H1 (cell line): ENCODE results near the gene CCDC12. TPM values are rescaled to one million over a fixed set of nuclear protein-coding genes. Genes with fewer than 3 reads are reported as not detected.

Experiments
- CTCF ChIA-PET: fragments of 300-600 bp; sonication (Branson Sonifier 250); formaldehyde crosslinking; loops from one replicate; lab custom pipeline; 2021; ENCODE audit not compliant: partially characterized antibody; lab: Charles Lee
- POLR2A ChIA-PET: fragments of 300-600 bp; sonication (Branson Sonifier 250); formaldehyde crosslinking; loops from one replicate; lab custom pipeline; 2021; ENCODE audit warnings: inconsistent platforms; ENCODE audit not compliant: partially characterized antibody; lab: Charles Lee
- DNase-seq, 2 experiments: peaks; one replicate each; pipeline versions ENCODE4 v3.0.0 to v3.0.0-alpha.2; 2010 to 2022; ENCODE audit warnings: low spot score in 2 of 2, low read depth in 1 of 2, mixed read lengths in 1 of 2
- FAIRE-seq: peaks from 2 replicates; lab custom pipeline; 2011; peaks lifted over from hg19 to GRCh38; lab: Jason Lieb, UNC
- H2AFZ ChIP-seq: 2 replicates; pipeline ENCODE4 v1.8.1; 2012; ENCODE audit warnings: low read length, inconsistent platforms
- H2AK5ac ChIP-seq: 2 replicates; pipeline ENCODE4 v1.6.1; 2013; ENCODE audit warnings: low read depth, low read length
- H2BK120ac ChIP-seq: replicated peaks from 2 replicates; pipeline ENCODE3; 2013; ENCODE audit warnings: low read depth, low read length, inconsistent platforms
- H2BK12ac ChIP-seq: 2 replicates; pipeline ENCODE4 v1.6.1; 2013; ENCODE audit warnings: low read depth, low read length
- H2BK15ac ChIP-seq: 2 replicates; pipeline ENCODE4 v1.6.1; 2013; ENCODE audit warnings: low read length
- H2BK20ac ChIP-seq: 2 replicates; pipeline ENCODE4 v1.6.1; 2013; ENCODE audit warnings: low read length
- H2BK5ac ChIP-seq: 2 replicates; pipeline ENCODE4 v1.6.1; 2013; ENCODE audit warnings: low read depth, low read length
- H3K14ac ChIP-seq: 2 replicates; pipeline ENCODE4 v1.6.1; 2013; ENCODE audit warnings: inconsistent platforms; ENCODE audit not compliant: insufficient read length
- H3K18ac ChIP-seq: 2 replicates; pipeline ENCODE4 v1.6.1; 2013; ENCODE audit warnings: low read length; ENCODE audit errors: extremely low read depth
- H3K23ac ChIP-seq: 2 replicates; pipeline ENCODE4 v1.6.1; 2013; ENCODE audit warnings: inconsistent platforms; ENCODE audit not compliant: insufficient read length
- H3K23me2 ChIP-seq: 2 replicates; pipeline ENCODE4 v1.6.1; 2013; ENCODE audit warnings: low read depth, low read length
- H3K27ac ChIP-seq: 2 replicates; pipeline ENCODE4 v1.6.1; 2011; ENCODE audit warnings: low read depth, low read length, inconsistent platforms
- H3K27me3 ChIP-seq, 4 experiments: replicated peaks in 1 of 4; 1 replicate in 1 of 4; 2 replicates in 3 of 4; pipeline versions ENCODE4 v1.6.1 to v1.8.1; 2011 to 2013; ENCODE audit warnings: low read length in 3 of 4, mild to moderate bottlenecking in 3 of 4, inconsistent platforms in 2 of 4, mixed read lengths in 2 of 4, moderate library complexity in 1 of 4; ENCODE audit not compliant: control insufficient read depth in 3 of 4, insufficient read depth in 3 of 4; ENCODE audit errors: extremely low read depth in 1 of 4
- H3K36me3 ChIP-seq, 4 experiments: 2 replicates each; pipeline versions ENCODE4 v1.6.1 to v1.8.1; 2011 to 2013; ENCODE audit warnings: mild to moderate bottlenecking in 4 of 4, low read length in 3 of 4, moderate library complexity in 2 of 4, control low read depth in 1 of 4, inconsistent platforms in 1 of 4; ENCODE audit not compliant: insufficient read depth in 4 of 4, control insufficient read depth in 2 of 4
- H3K4ac ChIP-seq: replicated peaks from 2 replicates; pipeline ENCODE3; 2013; ENCODE audit warnings: low read length, low read depth, mixed read lengths, inconsistent platforms; ENCODE audit not compliant: insufficient read length
- H3K4me1 ChIP-seq, 4 experiments: replicated peaks in 1 of 4; 1 replicate in 1 of 4; 2 replicates in 3 of 4; pipeline versions ENCODE4 v1.6.1 to v1.8.1; 2011 to 2013; ENCODE audit warnings: low read length in 3 of 4, inconsistent platforms in 2 of 4, mixed read lengths in 1 of 4; ENCODE audit not compliant: insufficient read depth in 4 of 4, control insufficient read depth in 3 of 4
- H3K4me2 ChIP-seq, 2 experiments: 2 replicates each; pipeline versions ENCODE4 v1.6.1 to v1.8.1; 2011 to 2013; ENCODE audit warnings: low read depth in 2 of 2, low read length in 2 of 2, control low read depth in 1 of 2, inconsistent platforms in 1 of 2, mild to moderate bottlenecking in 1 of 2; ENCODE audit not compliant: insufficient read depth in 1 of 2
- H3K4me3 ChIP-seq, 4 experiments: fragments of 200-600, 300-600 bp in 1 of 4; sonication (generic), shearing (Covaris generic), sonication (Bioruptor Twin) in 1 of 4; 2 replicates each; pipeline versions ENCODE4 v1.5.1 to v1.8.1; 2011 to 2016; ENCODE audit warnings: low read length in 4 of 4, low read depth in 3 of 4, control low read depth in 2 of 4, inconsistent platforms in 2 of 4, mild to moderate bottlenecking in 2 of 4, mixed read lengths in 1 of 4, moderate library complexity in 1 of 4; ENCODE audit not compliant: insufficient read depth in 2 of 4; ENCODE audit errors: extremely low read depth in 1 of 4
- H3K56ac ChIP-seq: replicated peaks from 2 replicates; pipeline ENCODE3; 2013; ENCODE audit warnings: low read depth, mild to moderate bottlenecking, mixed read lengths, low read length, inconsistent platforms; ENCODE audit not compliant: insufficient read length
- H3K79me1 ChIP-seq: 2 replicates; pipeline ENCODE4 v1.6.1; 2013; ENCODE audit warnings: low read depth, low read length, control low read depth
- H3K79me2 ChIP-seq, 2 experiments: 2 replicates each; pipeline versions ENCODE4 v1.6.1 to v1.8.1; 2012 to 2013; ENCODE audit warnings: low read length in 2 of 2, mild to moderate bottlenecking in 2 of 2, inconsistent platforms in 1 of 2; ENCODE audit not compliant: insufficient read depth in 2 of 2, control insufficient read depth in 1 of 2
- H3K9ac ChIP-seq, 4 experiments: replicated peaks in 1 of 4; 1 replicate in 1 of 4; 2 replicates in 3 of 4; pipeline versions ENCODE4 v1.6.1 to v1.8.1; 2011 to 2013; ENCODE audit warnings: low read depth in 3 of 4, low read length in 3 of 4, control low read depth in 2 of 4, mild to moderate bottlenecking in 2 of 4, moderate library complexity in 2 of 4, inconsistent platforms in 1 of 4; ENCODE audit errors: extremely low read depth in 1 of 4
- H3K9me3 ChIP-seq, 2 experiments: 2 replicates each; pipeline versions ENCODE4 v1.6.1 to v1.8.1; 2012 to 2013; ENCODE audit warnings: mild to moderate bottlenecking in 2 of 2, moderate library complexity in 2 of 2, control low read depth in 1 of 2, inconsistent platforms in 1 of 2, low read depth in 1 of 2, low read length in 1 of 2, mixed read lengths in 1 of 2; ENCODE audit not compliant: insufficient read depth in 2 of 2
- H4K20me1 ChIP-seq, 2 experiments: replicated peaks in 1 of 2; 2 replicates each; pipeline versions ENCODE3 to v1.8.1; 2011 to 2013; ENCODE audit warnings: inconsistent platforms in 2 of 2, low read length in 2 of 2, mild to moderate bottlenecking in 1 of 2; ENCODE audit not compliant: insufficient read depth in 2 of 2, control insufficient read depth in 1 of 2
- H4K5ac ChIP-seq: 2 replicates; pipeline ENCODE4 v1.6.1; 2013; ENCODE audit warnings: low read length, low read depth, mixed read lengths, inconsistent platforms; ENCODE audit not compliant: insufficient read length
- H4K8ac ChIP-seq: 2 replicates; pipeline ENCODE4 v1.8.0; 2013; ENCODE audit warnings: mild to moderate bottlenecking, moderate library complexity, low read length, inconsistent platforms; ENCODE audit not compliant: insufficient read depth; ENCODE audit errors: extremely low read depth
- H4K91ac ChIP-seq: replicated peaks from 2 replicates; pipeline ENCODE3; 2013; ENCODE audit warnings: low read length, mixed read lengths, inconsistent platforms; ENCODE audit not compliant: insufficient read length
- RAD21 ChIP-seq, 2 experiments: IDR thresholded peaks in 1 of 2; conservative IDR thresholded peaks in 1 of 2; 2 replicates each; pipeline ENCODE4 v1.6.1; 2011; ENCODE audit warnings: low read depth in 2 of 2, low read length in 2 of 2, improper control_type of control experiment in 1 of 2, inconsistent platforms in 1 of 2, mild to moderate bottlenecking in 1 of 2, moderate library complexity in 1 of 2
- WGBS, 2 experiments: shearing (Covaris generic) in 1 of 2; methylation state at CpG; one replicate each; pipeline versions ENCODE4 v1.1.6 to v1.1.7; 2013 to 2015; ENCODE audit warnings: low lambda C conversion rate in 2 of 2, mixed read lengths in 2 of 2, inconsistent platforms in 1 of 2, low coverage in 1 of 2, missing lambda C conversion rate in 1 of 2; ENCODE audit not compliant: insufficient replicate concordance in 2 of 2, insufficient coverage in 1 of 2, insufficient read length in 1 of 2; ENCODE audit errors: extremely low coverage in 1 of 2, missing lambda C conversion rate in 1 of 2; 5-methylcytosine and 5-hydroxymethylcytosine counted together
- polyA plus RNA-seq, 7 experiments: library from polyadenylated mRNA; depleted of rRNA in 3 of 7; stranded (reverse) in 5 of 7; unstranded in 2 of 7; fragments of >200 nt in 5 of 7; fragments of 200-250 nt in 2 of 7; gene quantifications; 1 replicate in 5 of 7; 2 replicates in 1 of 7; 4 replicates in 1 of 7; pipeline versions ENCODE4 v1.2.1 to v1.2.3, GENCODE V29; 2011 to 2013; ENCODE audit warnings: missing spikeins in 2 of 7, mixed read lengths in 2 of 7
- total RNA-seq: library from RNA; stranded (reverse); fragmentation: NEBNext Ultra II Directional; extraction: Animal tissue kit (Norgen Biotek cat#: 25700); gene quantifications from 2 replicates; pipeline ENCODE4 v1.2.1, GENCODE V29; 2021

The CCDC12 gene
- total and polyA plus RNA-seq, 2 of the 8 experiments (the other 6 are each of a cell fraction or from before 2014, with no cell fraction given) = 29.5 to 41.3 TPM

DNA sequence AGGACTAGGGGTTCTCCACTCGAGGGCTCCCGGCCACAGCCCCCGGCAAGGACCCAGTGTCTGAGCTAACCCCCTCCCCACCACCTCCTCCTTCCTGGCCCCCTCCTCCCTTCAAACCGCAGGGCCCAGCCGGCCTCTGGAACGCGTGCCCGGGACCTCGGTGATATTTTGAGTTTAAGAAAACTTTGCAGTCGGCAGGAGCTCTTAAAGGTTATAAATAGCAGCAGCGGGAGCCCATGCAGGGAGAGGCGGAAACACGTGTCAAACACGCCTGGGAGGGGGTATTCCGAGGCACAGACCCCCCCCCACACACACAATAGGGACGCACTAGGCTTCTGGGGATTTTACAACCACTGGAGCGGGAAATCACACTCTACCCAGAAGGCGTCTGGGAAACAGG, 102.1 kb downstream of the CCDC12 start:
- FAIRE-seq (no peak), DNase-seq (no peak)
- Histone ChIP-seq H2AFZ (no peak overlapping the region), H3K4ac (no peak overlapping the region), H4K5ac (no peak overlapping the region), H3K4me1 (peaks cover 0 to 9% (median 0%) of the 10 kb centered on the region in 4 experiments; a peak in 2 of 7 replicates), H2BK120ac (no peak overlapping the region), H4K91ac (no peak overlapping the region), H3K36me3 (no peaks in the 10 kb centered on the region), H4K20me1 (peaks cover 0 to 3% of the 10 kb centered on the region in 2 experiments), H2BK5ac (no peak overlapping the region), H3K9me3 (no peaks in the 10 kb centered on the region), H3K79me1 (no peaks in the 10 kb centered on the region), H3K18ac (no peak overlapping the region), H3K79me2 (no peaks in the 10 kb centered on the region), H2BK12ac (no peak overlapping the region), H3K27ac (no peak overlapping the region), H3K27me3 (peaks cover 3 to 49% (median 36%) of the 10 kb centered on the region in 4 experiments), H3K23ac (no peak overlapping the region), H2BK15ac (no peak overlapping the region), H2BK20ac (no peak overlapping the region), H3K56ac (no peak overlapping the region), H4K8ac (no peak overlapping the region; the same call in 1 of the 2 replicates), H3K9ac (no peak overlapping the region), H2AK5ac (no peak overlapping the region), H3K4me2 (no peak overlapping the region), H3K4me3 (no peak overlapping the region), H3K14ac (no peak overlapping the region), H3K23me2 (no peaks in the 10 kb centered on the region)
- ChIA-PET POLR2A (no interaction called here), CTCF (interaction anchor here (0.6 to 4.7 kb wide), 7 partner anchors 14 to 156 kb away, joined by 3 to 46 read pairs (median 4); partner anchors contain the start of gene PRSS50)
- 80% methylated on average over 10 of the region's 18 CpGs; no CpG with 5 or more reads in 1 of the 2 experiments for WGBS, 2 experiments
- TF ChIP-seq RAD21 (IDR thresholded peaks at IDR 0.05 in 1 of 2, conservative IDR thresholded peaks at IDR 0.05 in 1 of 2; ENCODE audit: low read depth in 2 of 2, low read length in 2 of 2) = no peak
